RWPE1 (cell line): ENCODE data around the gene MCOLN3.

Experiments used
- CTCF ChIA-PET: fragments of 350-600 bp; sonication (Branson Sonifier 250); formaldehyde crosslinking; extraction: SDS; loops from one replicate; lab custom pipeline; 2021; lab: Yijun Ruan, JAX
- POLR2A ChIA-PET: fragments of 400-600 bp; formaldehyde crosslinking; extraction: SDS; loops from one replicate; lab custom pipeline; 2020; ENCODE audit warnings: antibody characterized with exemption; ENCODE audit not compliant: low non-redundant PET; lab: Yijun Ruan, JAX
- DNase-seq: peaks from one replicate; pipeline ENCODE4 v3.0.0; 2012; ENCODE audit warnings: low spot score
- H3K27ac ChIP-seq: fragments of 450-650 bp; 2 replicates; pipeline ENCODE4 v1.5.1; 2017
- CTCF ChIP-seq: fragments of 450-650 bp; conservative IDR thresholded peaks from 2 replicates; pipeline ENCODE4 v1.5.1; 2017; ENCODE audit warnings: low read depth, mild to moderate bottlenecking

Gene MCOLN3

GRCh38 chr1:84969489-84970250 lies 78.6 kb downstream of the MCOLN3 start:
- TF ChIP-seq CTCF, result no peak
- ChIA-PET CTCF (no interaction called here), POLR2A (no interaction called here)
- no peak overlapping the region for H3K27ac ChIP-seq
- DNase-seq, result no peak

- DNase-seq, result no peak
- no peak for TF ChIP-seq CTCF
- no peak overlapping the region for H3K27ac ChIP-seq
- CTCF ChIA-PET, result no interaction called here
- POLR2A ChIA-PET, result no interaction called here
Observed at GRCh38 chr1:84968865-84969264, 79.4 kb downstream of the MCOLN3 start.

GRCh38 chr1:84968101-84968500 lies 80.2 kb downstream of the MCOLN3 start:
- ChIA-PET POLR2A (no interaction called here), CTCF (interaction anchor here (0.6 to 0.7 kb wide), 2 partner anchors 163 to 361 kb away, joined by 4 to 5 read pairs; no protein-coding TSS in a partner anchor)
- TF ChIP-seq CTCF, result no peak
- no peak for DNase-seq
- no peak overlapping the region for H3K27ac ChIP-seq
